Neural progenitor cell (in vitro differentiated cells): ENCODE measurements around the gene SMYD3.

ENCODE experiments used
- EZH2 ChIP-seq: fragments of 200-600 bp; sonication (generic); IDR thresholded peaks from 2 replicates; pipeline ENCODE4 v1.6.1; 2017; ENCODE audit warnings: antibody characterized with exemption, mild to moderate bottlenecking, moderate library complexity
- EZH2phosphoT487 ChIP-seq: fragments of 200-600 bp; sonication (generic); IDR thresholded peaks from 2 replicates; pipeline ENCODE4 v1.6.1; 2017; ENCODE audit warnings: antibody characterized with exemption
- TF ChIP-seq, protein P1 (sequence below): fragments of 200-600 bp; sonication (generic); IDR thresholded peaks from 2 replicates; pipeline ENCODE4 v1.5.1; 2017; ENCODE audit warnings: antibody characterized with exemption, mild to moderate bottlenecking

GRCh38 chr1:246179401-246179800 lies 327.7 kb downstream of the SMYD3 start:
- TF ChIP-seq, protein P1, sequence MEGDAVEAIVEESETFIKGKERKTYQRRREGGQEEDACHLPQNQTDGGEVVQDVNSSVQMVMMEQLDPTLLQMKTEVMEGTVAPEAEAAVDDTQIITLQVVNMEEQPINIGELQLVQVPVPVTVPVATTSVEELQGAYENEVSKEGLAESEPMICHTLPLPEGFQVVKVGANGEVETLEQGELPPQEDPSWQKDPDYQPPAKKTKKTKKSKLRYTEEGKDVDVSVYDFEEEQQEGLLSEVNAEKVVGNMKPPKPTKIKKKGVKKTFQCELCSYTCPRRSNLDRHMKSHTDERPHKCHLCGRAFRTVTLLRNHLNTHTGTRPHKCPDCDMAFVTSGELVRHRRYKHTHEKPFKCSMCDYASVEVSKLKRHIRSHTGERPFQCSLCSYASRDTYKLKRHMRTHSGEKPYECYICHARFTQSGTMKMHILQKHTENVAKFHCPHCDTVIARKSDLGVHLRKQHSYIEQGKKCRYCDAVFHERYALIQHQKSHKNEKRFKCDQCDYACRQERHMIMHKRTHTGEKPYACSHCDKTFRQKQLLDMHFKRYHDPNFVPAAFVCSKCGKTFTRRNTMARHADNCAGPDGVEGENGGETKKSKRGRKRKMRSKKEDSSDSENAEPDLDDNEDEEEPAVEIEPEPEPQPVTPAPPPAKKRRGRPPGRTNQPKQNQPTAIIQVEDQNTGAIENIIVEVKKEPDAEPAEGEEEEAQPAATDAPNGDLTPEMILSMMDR: no peak
- no peak for TF ChIP-seq EZH2phosphoT487
- TF ChIP-seq EZH2: no peak
